GM21576 (cell line): Measurements from ENCODE around the gene MC5R.
"Not testable (repeated sequence)": the region's sequence is repeated elsewhere in the genome, so short reads cannot be mapped to it uniquely, and the experiment has no call there.

Experiments
- ATAC-seq: cut with Tn5 transposase; IDR thresholded peaks from one replicate; pipeline ENCODE4 v1.9.1; 2021; ENCODE audit warnings: mild to moderate bottlenecking, moderate library complexity; ENCODE audit not compliant: unreplicated experiment

The MC5R gene

GRCh38 chr18:13836559-13836958, 12.6 kb downstream of the MC5R start:
- ATAC-seq: no peak

- no peak for ATAC-seq
Measured at GRCh38 chr18:13849791-13850190, 25.8 kb downstream of the MC5R start.

- not testable (repeated sequence) for ATAC-seq
Measured at GRCh38 chr18:13862898-13863297, 38.9 kb downstream of the MC5R start.

- no peak for ATAC-seq
Measured at GRCh38 chr18:13868501-13869271, 44.7 kb downstream of the MC5R start.

- ATAC-seq: no peak
Measured at GRCh38 chr18:13871701-13872100, 47.8 kb downstream of the MC5R start.

- ATAC-seq: no peak
Measured at GRCh38 chr18:13872373-13872772, 48.4 kb downstream of the MC5R start.

GRCh38 chr18:13872932-13873331, 49.0 kb downstream of the MC5R start:
- no peak for ATAC-seq

- ATAC-seq: no peak
Measured at GRCh38 chr18:13874558-13874957, 50.6 kb downstream of the MC5R start.
